A549 (cell line): ENCODE measurements around the gene TTC8.

ENCODE experiments used
- BHLHE40 ChIP-seq: IDR thresholded peaks from 2 replicates; pipeline ENCODE4 v1.6.1; 2012; ENCODE audit warnings: low read depth, low read length, inconsistent platforms
- CBX2 ChIP-seq: fragments of 200-600 bp; sonication (generic); IDR thresholded peaks from 2 replicates; pipeline ENCODE4 v1.6.1; 2016; ENCODE audit warnings: low read depth, mild to moderate bottlenecking, borderline replicate concordance
- CHD2 ChIP-seq: fragments of 150-350 bp; IDR thresholded peaks from 2 replicates; pipeline ENCODE4 v1.6.1; 2014; ENCODE audit warnings: low read length; ENCODE audit not compliant: partially characterized antibody
- HDAC2 ChIP-seq: fragments of 200-600 bp; sonication (generic); IDR thresholded peaks from 2 replicates; pipeline ENCODE4 v1.6.1; 2016
- KDM5A ChIP-seq: fragments of 200-600 bp; sonication (generic); IDR thresholded peaks from 2 replicates; pipeline ENCODE4 v1.6.1; 2016; ENCODE audit warnings: antibody characterized with exemption, mild to moderate bottlenecking
- POLR2A ChIP-seq: IDR thresholded peaks from 2 replicates; pipeline ENCODE4 v1.6.1; 2012; ENCODE audit warnings: mild to moderate bottlenecking, low read length
- RAD21 ChIP-seq, 2 experiments: fragments of >200 bp in 1 of 2; sonication (Bioruptor Twin) in 1 of 2; formaldehyde crosslinking in 1 of 2; IDR thresholded peaks in 1 of 2; conservative IDR thresholded peaks in 1 of 2; 2 replicates in 1 of 2; 3 replicates in 1 of 2; pipeline ENCODE4 v1.6.1; 2012 to 2018; ENCODE audit warnings: inconsistent platforms in 1 of 2
- SMC3 ChIP-seq: fragments of >200 bp; sonication (Bioruptor Twin); formaldehyde crosslinking; IDR thresholded peaks from 3 replicates; pipeline ENCODE4 v1.6.1; 2018; ENCODE audit warnings: inconsistent platforms
- SREBF2 ChIP-seq: fragments of 450-650 bp; IDR thresholded peaks from 2 replicates; pipeline ENCODE4 v1.6.1; 2014; ENCODE audit warnings: mild to moderate bottlenecking, moderate library complexity
- TF ChIP-seq, protein P1 (sequence below): fragments of 450-650 bp; IDR thresholded peaks from 2 replicates; pipeline ENCODE4 v1.6.1; 2014; ENCODE audit warnings: antibody characterized with exemption
- TF ChIP-seq, protein P2 (sequence below): fragments of >200 bp; sonication (Bioruptor Twin); formaldehyde crosslinking; IDR thresholded peaks from 3 replicates; pipeline ENCODE4 v1.5.1; 2016
- TF ChIP-seq, protein P3 (sequence below): fragments of >200 bp; sonication (Bioruptor Twin); formaldehyde crosslinking; IDR thresholded peaks from 2 replicates; pipeline ENCODE4 v1.6.1; 2016
- TF ChIP-seq, protein P4 (sequence below): IDR thresholded peaks from 2 replicates; pipeline ENCODE4 v1.6.1; 2012
- TF ChIP-seq, protein P5 (sequence below): fragments of 200-600 bp; sonication (generic); IDR thresholded peaks from 2 replicates; pipeline ENCODE4 v1.6.1; 2016; ENCODE audit warnings: antibody characterized with exemption, mild to moderate bottlenecking, moderate library complexity

DNA sequence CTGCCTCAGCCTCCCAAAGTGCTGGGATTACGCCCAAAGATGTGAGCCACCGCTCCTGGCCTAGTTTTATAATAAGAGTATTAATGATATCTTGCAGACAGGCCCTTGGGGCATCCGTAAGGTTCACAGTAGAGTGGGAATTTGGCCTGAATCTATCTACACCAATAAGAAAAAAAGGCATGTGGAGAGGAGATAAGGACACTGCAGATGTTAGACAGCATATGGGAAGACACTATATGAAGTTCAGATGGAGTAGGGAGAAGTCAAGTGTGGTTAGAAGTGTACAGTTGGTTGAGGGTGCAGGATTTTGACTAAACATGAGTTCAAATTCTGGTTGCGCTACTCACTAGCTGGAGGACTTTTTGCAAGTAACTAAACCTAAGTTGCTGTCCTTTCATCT lies 8.5 kb upstream of the TTC8 start:
- TF ChIP-seq, protein P1, sequence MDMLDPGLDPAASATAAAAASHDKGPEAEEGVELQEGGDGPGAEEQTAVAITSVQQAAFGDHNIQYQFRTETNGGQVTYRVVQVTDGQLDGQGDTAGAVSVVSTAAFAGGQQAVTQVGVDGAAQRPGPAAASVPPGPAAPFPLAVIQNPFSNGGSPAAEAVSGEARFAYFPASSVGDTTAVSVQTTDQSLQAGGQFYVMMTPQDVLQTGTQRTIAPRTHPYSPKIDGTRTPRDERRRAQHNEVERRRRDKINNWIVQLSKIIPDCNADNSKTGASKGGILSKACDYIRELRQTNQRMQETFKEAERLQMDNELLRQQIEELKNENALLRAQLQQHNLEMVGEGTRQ = no peak
- no peak for TF ChIP-seq HDAC2
- TF ChIP-seq, protein P2, sequence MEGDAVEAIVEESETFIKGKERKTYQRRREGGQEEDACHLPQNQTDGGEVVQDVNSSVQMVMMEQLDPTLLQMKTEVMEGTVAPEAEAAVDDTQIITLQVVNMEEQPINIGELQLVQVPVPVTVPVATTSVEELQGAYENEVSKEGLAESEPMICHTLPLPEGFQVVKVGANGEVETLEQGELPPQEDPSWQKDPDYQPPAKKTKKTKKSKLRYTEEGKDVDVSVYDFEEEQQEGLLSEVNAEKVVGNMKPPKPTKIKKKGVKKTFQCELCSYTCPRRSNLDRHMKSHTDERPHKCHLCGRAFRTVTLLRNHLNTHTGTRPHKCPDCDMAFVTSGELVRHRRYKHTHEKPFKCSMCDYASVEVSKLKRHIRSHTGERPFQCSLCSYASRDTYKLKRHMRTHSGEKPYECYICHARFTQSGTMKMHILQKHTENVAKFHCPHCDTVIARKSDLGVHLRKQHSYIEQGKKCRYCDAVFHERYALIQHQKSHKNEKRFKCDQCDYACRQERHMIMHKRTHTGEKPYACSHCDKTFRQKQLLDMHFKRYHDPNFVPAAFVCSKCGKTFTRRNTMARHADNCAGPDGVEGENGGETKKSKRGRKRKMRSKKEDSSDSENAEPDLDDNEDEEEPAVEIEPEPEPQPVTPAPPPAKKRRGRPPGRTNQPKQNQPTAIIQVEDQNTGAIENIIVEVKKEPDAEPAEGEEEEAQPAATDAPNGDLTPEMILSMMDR = no peak
- no peak for TF ChIP-seq SREBF2
- TF ChIP-seq POLR2A = no peak
- TF ChIP-seq BHLHE40 = no peak
- no peak for TF ChIP-seq SMC3
- no peak for TF ChIP-seq CHD2
- TF ChIP-seq RAD21 (conservative IDR thresholded peaks at IDR 0.05 in 1 of 2, IDR thresholded peaks at IDR 0.05 in 1 of 2) = no peak
- TF ChIP-seq, protein P3, sequence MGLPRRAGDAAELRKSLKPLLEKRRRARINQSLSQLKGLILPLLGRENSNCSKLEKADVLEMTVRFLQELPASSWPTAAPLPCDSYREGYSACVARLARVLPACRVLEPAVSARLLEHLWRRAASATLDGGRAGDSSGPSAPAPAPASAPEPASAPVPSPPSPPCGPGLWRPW = no peak
- TF ChIP-seq, protein P4, sequence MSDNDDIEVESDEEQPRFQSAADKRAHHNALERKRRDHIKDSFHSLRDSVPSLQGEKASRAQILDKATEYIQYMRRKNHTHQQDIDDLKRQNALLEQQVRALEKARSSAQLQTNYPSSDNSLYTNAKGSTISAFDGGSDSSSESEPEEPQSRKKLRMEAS = no peak
- TF ChIP-seq, protein P5, sequence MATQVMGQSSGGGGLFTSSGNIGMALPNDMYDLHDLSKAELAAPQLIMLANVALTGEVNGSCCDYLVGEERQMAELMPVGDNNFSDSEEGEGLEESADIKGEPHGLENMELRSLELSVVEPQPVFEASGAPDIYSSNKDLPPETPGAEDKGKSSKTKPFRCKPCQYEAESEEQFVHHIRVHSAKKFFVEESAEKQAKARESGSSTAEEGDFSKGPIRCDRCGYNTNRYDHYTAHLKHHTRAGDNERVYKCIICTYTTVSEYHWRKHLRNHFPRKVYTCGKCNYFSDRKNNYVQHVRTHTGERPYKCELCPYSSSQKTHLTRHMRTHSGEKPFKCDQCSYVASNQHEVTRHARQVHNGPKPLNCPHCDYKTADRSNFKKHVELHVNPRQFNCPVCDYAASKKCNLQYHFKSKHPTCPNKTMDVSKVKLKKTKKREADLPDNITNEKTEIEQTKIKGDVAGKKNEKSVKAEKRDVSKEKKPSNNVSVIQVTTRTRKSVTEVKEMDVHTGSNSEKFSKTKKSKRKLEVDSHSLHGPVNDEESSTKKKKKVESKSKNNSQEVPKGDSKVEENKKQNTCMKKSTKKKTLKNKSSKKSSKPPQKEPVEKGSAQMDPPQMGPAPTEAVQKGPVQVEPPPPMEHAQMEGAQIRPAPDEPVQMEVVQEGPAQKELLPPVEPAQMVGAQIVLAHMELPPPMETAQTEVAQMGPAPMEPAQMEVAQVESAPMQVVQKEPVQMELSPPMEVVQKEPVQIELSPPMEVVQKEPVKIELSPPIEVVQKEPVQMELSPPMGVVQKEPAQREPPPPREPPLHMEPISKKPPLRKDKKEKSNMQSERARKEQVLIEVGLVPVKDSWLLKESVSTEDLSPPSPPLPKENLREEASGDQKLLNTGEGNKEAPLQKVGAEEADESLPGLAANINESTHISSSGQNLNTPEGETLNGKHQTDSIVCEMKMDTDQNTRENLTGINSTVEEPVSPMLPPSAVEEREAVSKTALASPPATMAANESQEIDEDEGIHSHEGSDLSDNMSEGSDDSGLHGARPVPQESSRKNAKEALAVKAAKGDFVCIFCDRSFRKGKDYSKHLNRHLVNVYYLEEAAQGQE = no peak
- no peak for TF ChIP-seq KDM5A
- TF ChIP-seq CBX2 = no peak
